GM18520 (cell line): ENCODE results near the gene SH2D6.
"Not testable (repeated sequence)": the region's sequence is repeated elsewhere in the genome, so short reads cannot be mapped to it uniquely, and the experiment has no call there.

Experiments
- ATAC-seq: cut with Tn5 transposase; IDR thresholded peaks from one replicate; pipeline ENCODE4 v1.9.1; 2021; ENCODE audit not compliant: unreplicated experiment

The SH2D6 gene

DNA sequence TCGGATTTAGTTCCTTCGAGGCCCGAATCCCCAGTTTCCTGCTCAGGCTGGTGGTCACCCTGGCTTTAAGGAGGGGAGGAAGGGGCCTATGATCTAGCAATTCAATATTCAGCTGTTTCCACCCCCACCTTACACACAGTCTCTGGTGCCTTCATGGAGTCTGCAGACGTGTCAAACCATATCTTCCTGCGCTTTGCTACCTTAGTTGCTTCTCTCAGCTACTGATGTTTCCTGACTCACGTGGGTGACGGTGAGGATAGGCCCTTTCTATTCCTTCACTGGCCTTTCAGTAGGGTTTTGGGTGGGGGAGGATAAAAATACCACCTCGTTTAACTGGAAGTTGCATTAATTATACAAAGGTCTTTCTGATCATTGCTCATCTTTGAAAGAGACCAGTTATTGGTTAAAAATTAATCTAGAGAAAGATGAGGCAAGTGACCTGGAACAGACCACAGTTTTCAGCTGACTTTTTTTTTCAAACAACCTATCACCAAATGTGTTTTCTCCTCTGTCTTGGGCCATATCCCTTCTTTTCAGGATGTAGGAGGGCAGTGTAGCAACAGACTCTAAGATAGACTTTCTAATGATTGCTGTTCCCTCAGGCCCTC lies 49.7 kb downstream of the SH2D6 start:
- no peak for ATAC-seq

DNA sequence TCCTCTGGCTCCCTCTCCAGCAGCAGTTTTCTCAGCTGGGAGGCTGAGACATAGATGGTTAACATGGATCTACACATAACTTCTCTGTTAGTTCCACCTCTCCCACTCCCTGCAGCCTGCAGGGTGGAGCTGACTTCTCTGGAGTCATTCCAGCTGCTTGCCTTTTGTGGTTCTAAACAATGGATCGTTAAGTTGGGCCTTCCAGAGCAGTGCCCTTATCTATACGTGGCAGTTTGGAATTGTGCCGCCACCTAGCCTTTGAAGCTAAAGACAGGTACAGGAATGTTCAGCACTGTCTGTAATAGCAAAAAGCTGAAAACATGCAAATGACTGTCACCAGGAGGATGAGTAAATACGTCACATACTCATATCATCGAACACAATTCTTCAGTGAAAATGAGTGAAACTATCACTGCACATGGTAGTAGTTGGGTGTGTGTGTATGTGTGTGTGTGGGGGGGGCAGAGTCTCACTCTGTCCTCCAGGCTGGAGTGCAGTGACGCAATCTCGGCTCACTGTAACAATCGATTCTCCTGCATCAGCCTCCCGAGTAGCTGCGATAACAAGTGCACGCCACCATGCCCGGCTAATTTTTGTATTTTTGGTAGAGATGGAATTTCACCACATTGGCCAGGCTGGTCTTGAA lies 50.3 kb downstream of the SH2D6 start:
- ATAC-seq = no peak

DNA sequence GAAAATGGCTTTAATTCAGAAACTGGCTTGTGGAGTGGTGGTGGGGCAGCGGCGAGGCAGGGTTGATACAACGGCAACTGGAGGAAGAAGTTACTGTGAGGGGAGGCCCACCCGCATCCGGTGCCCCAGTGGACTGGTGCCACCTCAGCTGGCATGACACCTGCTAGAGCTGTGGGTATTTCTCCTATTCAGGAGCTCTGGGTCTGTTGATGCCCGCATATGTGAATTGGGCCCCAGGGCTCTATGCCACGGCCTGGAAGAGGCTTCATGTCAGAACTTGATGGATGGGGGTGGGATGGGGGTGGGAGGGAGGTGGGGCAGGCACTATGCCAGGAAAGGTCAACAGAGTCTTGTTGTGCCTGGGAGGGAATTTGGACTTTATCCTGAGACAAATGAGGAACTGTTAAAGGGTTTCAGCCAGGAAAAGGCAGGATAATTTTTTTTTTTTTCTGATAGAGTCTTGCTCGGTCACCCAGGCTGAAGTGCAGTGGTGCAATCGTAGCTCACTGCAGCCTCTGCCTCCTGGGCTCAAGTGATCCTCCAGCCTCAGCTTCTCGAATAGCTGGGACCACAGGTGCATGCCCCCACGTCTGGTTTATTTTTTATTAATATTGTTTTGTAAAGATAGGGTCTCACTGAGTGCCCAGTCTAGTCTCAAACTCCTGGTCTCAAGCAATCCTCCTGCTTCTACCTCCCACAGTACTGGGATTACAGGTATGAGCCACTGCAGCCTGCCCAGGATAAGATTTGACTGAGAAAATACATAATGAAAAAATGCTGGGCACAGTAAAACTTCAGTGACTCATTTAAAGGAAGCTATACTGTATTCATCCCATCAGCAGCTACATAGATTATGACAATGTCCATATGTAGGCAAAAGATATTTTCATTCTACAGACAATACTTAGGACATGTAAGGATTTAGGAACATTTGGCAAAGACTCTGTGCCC lies 52.6 kb downstream of the SH2D6 start:
- ATAC-seq = no peak

DNA sequence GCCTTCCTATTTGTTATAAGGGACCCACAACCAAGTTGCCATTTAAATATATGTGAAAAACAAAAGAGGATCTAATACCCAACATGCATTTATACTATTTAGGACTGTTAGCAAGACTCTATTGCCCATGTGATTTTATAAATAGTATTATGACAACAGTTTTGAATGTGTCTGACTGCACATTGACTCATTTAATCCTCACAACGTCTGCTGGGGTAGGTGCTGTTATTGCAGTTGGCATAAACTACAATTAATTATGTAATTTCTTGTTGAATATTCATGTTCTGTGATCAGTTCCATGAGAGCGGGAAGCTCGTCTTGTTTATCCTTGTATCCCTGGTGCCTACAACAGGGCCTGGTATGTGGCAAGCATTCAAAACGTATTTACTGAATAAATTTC lies 53.7 kb downstream of the SH2D6 start:
- no peak for ATAC-seq

DNA sequence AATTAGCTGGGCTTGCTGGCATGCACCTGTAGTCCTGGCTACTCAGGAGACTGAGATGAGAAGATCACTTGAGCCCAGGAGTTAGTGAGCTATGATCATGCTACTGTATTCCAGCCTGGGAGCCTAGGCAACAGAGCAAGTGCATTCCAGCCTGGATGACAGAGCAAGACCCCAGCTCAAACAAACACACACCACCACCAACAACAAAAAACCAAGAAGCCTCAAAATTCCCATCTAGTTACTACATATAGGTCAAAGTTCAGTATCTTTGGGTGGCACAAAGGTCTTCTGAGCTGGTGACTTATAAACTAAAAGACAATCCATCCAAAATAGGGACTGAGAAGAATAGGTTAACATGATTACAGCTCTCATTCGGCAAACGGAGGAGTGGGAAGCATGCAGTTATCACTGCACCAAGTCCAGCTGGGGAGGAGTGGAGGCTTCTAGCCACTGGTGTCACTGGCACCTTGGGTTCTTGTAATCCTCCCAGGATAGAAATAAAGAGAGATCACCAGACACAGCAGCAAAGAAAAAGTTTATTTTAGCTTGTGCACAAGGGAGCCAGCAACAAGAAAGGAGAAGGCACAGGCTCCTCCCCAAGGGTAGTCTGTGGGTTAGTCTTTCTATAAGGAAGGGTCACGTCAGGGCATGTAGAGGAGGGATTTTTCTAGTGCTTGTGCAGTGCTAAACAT lies 57.4 kb downstream of the SH2D6 start:
- ATAC-seq = no peak

DNA sequence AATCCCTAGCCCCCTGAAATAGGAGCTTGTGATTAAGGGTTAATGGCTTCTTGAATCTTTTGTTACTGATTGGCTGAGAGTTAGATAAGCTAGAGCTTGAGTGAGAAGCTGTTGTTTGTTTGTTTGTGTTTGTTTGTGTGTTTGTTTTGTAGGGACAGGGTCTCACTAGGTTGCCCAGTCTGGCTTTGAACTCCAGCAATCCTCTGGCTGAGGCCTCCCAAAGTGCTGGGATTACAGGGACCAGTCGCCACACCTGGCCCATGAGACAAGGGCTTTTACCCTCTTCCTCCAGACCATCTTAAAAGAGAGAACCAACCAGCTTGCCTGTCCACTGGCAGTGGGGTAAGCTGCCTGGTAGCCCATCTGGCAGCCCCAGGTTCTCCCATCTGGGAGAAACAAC lies 58.1 kb downstream of the SH2D6 start:
- ATAC-seq = no peak

DNA sequence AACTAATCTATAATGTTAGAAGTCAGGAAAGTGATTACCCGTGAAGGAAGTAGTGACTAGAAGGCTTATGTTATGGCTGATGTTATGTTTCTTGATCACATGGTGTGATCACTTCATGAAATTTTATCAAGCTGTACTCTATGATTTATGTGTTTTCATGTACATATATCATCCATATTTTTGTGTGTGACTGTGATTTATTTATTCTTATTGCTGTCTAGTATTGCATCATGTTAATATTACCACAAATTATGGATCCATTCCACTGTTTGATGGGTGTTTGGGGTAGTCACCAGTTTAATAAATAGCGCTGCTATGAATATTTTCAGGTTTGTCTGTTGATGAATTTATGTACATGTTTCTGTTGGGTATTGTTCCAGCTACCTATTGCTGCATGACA lies 59.4 kb downstream of the SH2D6 start:
- ATAC-seq = no peak

DNA sequence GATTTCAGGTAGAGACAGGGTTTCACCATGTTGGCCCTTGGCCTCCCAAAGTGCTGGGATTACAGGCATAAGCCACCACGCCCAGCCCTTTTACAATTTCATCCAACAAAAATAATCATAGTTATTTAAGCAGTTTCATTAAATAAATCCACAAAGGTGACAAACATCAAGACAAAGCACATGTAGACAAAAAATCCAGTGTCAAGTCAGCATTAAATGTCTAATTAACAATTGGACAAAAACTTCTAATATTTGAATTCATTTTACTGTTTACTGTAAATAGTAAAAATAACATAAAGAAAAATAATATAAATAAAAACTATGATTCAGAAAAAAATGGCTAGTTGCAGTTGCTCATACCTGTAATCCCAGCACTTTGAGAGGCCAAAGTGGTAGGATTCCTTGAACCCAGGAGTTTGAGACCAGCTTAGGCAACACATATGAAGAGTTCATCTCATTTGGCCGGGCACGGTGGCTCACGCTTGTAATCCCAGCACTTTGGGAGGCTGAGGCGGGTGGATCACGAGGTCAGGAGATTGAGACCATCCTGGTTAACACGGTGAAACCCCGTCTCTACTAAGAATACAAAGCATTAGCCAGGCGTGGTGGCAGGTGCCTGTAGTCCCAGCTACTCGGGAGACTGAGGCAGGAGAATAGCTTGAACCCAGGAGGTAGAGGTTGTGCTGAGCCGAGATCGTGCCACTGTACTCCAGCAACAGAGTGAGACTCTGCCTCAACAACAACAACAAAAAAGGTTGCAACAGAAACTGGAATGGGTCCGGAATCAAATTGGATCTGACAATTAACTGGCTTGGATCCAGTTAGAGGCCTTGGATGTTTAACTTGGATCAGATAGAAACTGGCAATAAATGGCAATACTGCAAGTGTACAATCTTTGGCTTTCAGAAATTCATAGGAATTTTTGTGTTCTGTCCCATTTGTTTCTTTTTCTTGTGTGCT lies 63.6 kb downstream of the SH2D6 start:
- ATAC-seq = no peak

DNA sequence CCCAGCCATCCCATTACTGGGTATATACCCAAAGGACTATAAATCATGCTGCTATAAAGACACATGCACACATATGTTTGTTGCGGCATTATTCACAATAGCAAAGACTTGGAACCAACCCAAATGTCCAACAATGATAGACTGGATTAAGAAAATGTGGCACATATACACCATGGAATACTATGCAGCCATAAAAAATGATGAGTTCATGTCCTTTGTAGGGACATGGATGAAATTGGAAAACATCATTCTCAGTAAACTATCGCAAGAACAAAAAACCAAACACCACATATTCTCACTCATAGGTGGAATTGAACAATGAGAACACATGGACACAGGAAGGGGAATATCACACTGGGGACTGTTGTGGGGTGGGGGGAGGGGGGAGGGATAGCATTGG lies 66.1 kb downstream of the SH2D6 start:
- not testable (repeated sequence) for ATAC-seq

DNA sequence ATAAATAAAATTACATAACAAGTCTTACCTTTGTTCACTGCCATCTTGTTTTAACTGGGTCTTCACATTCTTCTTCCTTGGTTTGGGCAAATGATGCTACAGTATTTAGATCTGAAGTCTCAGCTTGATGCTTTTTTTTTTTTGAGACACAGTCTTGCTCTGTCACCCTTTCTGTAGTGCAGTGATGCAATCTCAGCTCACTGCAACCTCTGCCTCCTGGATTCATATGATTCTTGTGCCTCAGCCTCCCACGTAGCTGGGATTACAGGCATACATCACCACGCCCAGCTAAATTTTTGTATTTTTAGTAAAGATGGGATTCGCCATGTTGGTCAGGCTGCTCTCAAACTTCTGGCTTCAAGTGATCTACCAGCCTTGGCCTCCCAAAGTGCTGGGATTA lies 67.3 kb downstream of the SH2D6 start:
- ATAC-seq = no peak
